ENCODE measurements around the gene TBPL1.
"Not testable (repeated sequence)": the region's sequence is repeated elsewhere in the genome, so short reads cannot be mapped to it uniquely, and the experiment has no call there.

Gene TBPL1

GRCh38 chr6:133973109-133973971, 20.3 kb downstream of the TBPL1 start:
- DNase-seq (ENCODE audit: low read depth, low spot score), result peak; percentile 70

DNA sequence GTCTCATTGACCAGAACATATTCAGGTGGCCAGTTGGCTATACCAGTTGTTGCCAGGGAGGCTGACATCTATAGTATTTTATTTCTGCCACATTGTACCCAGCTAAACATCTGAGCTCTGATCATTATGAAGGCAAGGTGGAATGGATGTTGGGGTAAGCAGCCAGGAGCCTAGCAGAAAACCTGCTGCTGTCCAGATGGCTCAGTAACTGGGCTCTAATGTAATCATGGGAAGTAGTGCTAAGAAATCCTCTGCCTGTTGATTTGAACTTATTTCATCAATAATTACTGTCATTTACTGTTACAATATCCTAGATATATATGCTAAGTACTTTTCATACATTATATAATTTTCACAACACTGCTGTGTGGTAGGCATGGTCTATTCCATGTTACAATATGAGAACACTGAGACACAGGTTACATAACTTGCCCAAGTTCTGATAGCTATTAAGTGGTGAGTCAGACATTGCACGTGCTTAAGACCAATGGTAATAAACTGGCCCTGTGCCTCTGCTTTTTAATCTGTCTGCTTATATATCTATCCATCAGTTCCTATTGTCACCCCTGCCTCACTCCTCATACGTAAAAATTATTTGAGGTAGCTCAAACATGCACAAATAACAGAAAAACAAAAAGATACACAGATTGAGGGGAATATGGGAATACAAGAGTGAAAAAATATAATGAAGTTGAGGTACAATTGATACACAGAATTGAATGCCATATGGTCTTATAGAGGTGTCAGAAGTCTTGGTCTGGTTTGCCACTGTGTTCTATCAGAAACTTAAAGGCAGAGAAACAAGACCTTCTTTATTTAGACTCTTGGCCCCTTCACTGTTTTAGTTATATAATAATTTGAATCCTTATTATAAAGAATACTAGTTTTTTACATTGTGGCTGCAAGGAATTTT, 25.2 kb downstream of the TBPL1 start:
- peak; percentile 48 for DNase-seq (ENCODE audit: low read depth, low spot score)

DNA sequence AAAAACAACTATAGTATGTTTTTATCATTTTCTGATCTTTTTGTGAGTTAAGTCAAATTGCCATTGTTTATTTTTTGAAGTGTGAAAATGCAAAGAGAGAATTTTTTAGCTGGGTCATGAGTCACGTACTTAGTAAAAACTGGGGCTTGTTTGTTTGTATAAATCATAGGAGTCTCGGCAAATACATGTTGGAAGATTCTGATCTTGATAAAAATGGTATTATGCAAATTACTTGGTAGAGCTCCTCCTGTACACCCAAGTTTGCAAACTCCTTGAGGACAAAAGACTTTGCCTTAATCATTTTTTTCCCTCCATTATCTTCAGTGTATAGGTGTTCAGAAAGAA, 25.8 kb downstream of the TBPL1 start:
- DNase-seq (ENCODE audit: low read depth, low spot score), result no peak

- not testable (repeated sequence) for DNase-seq (ENCODE audit: low read depth, low spot score)
Observed at GRCh38 chr6:133979269-133979963, 26.4 kb downstream of the TBPL1 start.

- no peak for DNase-seq (ENCODE audit: low read depth, low spot score)
Observed at GRCh38 chr6:133980168-133980567, 27.1 kb downstream of the TBPL1 start.

GRCh38 chr6:133983099-133983939, 30.3 kb downstream of the TBPL1 start:
- DNase-seq (ENCODE audit: low read depth, low spot score), result no peak

GRCh38 chr6:133985970-133986369, 32.9 kb downstream of the TBPL1 start:
- DNase-seq (ENCODE audit: low read depth, low spot score), result no peak

GRCh38 chr6:133986942-133987341, 33.9 kb downstream of the TBPL1 start:
- DNase-seq (ENCODE audit: low read depth, low spot score), result no peak

DNA sequence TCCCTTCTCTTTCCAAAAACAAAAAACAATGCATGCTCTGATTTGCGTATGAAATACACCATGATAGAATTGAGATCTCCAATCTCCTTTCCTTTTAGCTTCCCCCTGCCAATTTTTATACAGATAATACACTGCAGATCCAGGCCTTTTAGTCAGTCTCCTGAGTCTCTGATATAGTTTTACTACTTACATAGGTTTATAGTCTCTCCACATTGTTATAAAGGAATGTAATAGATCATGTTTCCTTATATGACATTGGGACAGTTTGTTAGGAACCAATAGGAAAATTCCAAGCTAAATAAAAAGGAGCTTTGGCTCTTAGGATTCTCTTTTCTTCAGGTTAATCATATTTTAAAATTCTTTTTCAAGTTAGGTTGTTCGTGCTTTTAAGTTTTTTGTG, 36.5 kb downstream of the TBPL1 start:
- DNase-seq (ENCODE audit: low read depth, low spot score), result no peak

GRCh38 chr6:133990321-133990720, 37.3 kb downstream of the TBPL1 start:
- no peak for DNase-seq (ENCODE audit: low read depth, low spot score)

DNA sequence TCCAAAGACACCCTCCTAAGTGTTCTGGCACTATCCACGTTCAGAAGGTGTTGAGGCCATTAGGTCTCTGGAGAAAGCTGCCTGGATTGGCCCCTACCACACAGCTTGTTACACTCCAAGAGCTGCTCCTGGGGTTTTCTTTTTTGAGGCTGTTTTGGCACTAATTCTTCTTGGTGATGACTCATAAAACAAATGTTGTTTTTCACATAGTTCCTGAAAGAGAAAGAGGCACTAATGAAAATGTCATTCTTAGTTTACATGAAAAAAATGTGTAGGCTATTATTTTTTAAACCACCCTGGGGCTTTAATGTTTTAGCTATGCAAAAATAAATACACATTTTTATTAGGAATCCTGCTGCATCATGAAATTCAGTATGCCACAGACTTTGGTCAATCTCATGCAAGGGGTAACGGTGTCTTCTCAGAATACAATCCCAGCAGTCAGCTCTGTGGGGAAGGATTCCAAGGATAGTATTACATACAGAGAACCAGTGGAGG, 38.1 kb downstream of the TBPL1 start:
- DNase-seq (ENCODE audit: low read depth, low spot score), result peak; percentile 88

DNA sequence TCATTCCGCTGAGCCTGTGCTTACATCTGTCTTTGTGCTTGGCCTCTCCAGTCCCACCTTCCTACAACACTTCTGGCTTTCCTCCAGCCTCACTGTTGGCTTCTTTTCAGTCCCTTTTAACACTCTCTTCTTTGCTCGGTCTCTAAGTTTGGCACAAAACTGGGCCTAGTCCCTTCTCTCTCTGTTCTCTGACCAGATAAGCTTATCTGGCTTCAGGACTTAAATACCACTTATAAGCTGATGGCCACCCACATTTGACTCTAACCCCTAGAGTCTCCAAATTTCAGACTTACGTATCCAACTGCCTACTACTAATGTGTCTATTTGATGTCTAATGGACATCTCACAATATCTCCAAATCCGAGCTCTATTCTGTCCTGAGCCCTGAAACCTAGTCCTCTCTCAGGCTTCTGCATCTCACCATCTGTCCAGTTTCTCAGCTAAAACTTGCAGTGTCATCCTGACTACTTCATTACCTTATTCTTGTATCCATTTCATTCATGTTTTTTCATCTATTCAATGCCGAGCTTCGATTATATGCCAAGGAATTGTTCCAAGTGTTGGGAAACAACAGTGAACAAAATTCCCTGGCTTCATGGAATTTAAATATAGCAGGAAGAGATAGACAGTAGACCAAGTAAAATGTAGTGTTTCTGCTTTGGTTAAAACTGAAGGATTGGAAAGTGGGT, 40.1 kb downstream of the TBPL1 start:
- DNase-seq (ENCODE audit: low read depth, low spot score), result peak; percentile 53

GRCh38 chr6:133995296-133995695, 42.3 kb downstream of the TBPL1 start:
- no peak for DNase-seq (ENCODE audit: low read depth, low spot score)

DNA sequence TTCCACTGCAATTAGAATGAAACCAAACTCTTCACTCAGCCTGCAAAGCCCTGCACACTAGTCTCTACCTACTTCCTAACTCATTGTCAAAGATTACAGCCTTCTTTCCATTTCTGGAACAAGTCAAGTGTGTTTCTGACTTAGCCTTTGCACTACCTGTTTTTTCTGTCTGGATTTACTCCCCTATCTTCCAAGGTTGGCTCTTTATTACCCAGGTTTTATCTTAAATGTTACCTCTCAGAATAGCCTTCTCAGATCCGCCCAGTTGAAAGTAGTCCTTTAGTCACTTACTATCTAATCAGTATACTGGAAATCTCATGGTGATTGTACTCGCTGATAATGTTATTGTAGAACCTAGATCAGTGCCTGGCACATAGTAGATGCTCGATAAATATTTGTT, 42.7 kb downstream of the TBPL1 start:
- DNase-seq (ENCODE audit: low read depth, low spot score), result no peak

DNA sequence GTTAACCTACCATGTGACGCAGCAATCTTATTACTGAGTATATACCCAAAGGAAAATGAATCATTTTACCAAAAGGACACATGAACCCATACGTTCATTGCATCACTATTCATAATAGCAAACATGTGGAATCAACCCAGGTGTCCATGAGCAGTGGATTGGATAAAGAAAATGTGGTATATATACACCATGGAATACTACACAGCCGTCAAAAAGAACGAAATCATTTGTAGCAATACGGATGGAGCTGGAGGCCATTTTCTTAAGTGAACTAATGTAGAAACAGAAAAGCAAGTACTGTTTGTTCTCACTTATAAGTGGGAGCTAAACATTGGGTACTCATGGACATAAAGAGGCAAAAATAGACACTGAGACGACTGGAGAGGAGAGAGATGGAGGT, 44.2 kb downstream of the TBPL1 start:
- no peak for DNase-seq (ENCODE audit: low read depth, low spot score)

DNA sequence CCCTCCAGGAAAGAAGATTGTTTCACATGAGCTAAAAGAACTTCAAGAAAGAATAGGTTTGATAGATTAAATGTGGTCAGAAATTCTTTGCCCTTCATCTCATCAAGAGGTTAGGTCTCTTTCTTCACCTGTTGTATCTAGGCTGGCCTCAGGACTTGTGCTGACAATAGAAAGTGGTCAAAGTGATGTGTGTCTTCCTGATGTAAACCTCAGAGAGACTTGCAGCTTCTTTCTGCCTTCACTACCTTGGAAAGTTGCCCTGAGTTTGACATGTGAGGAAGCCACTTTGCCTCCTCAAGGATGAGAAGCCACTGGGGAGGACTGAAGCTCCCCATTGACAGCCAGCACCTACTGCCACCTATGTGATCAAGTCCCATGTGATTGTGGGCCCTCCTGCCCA, 46.3 kb downstream of the TBPL1 start:
- DNase-seq (ENCODE audit: low read depth, low spot score), result no peak

- no peak for DNase-seq (ENCODE audit: low read depth, low spot score)
Observed at GRCh38 chr6:134000443-134000842, 47.4 kb downstream of the TBPL1 start.

- peak; percentile 96 for DNase-seq (ENCODE audit: low read depth, low spot score)
Observed at GRCh38 chr6:134002821-134003220, 49.8 kb downstream of the TBPL1 start.

DNA sequence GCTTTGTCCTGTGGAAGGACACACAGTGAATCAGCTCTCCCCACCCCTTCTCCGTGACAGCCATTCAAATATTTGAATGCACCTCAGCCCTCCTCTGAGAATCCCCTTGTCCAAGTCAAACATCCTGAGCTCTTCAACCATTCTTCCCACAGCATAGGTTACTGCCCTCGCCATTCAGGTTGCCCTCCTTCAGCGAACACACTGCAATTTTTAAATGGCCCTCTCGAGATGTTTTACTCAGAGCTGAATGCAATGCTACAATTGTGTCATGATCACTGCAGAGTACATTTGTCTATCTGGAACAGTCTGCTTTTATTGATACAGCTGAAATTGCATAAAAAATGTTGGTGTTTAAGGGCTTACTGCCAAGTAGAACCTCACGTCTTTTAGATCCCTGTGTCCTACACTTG, 50.5 kb downstream of the TBPL1 start:
- peak; percentile 73 for DNase-seq (ENCODE audit: low read depth, low spot score)

DNA sequence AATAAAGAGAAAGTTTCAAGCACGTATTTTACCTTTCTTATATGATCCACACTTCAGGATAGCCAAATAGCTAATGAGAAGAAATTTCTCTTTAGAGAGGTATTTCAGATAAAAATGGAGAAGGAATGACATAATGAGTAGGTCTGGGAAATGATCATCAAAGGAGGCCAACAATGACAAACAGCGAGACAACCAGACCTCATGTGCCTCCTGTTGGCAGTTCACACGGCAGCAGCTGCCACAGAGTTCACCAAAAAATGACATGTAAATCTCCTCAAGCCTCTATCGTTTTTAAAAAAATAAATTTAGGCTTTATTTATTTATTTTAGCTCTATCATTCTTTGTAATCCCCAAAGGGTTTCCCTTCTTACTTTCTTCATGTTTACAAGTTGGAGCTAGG, 51.7 kb downstream of the TBPL1 start:
- peak; percentile 48 for DNase-seq (ENCODE audit: low read depth, low spot score)

Measured in astrocyte of the hippocampus (primary cell).